Stimulated activated CD8-positive, alpha-beta memory T cell treated with anti-CD3 and anti-CD28 coated beads, Interleukin-7, amount 100 ng/mL, for 1 hour (primary cell): ENCODE measurements around the gene PARD3B.

Source experiments
- DNase-seq, 2 donors: peaks; one replicate each; pipeline ENCODE4 v3.0.0-alpha.2; 2020; ENCODE audit warnings: low read depth in 2 of 2

The PARD3B gene

GRCh38 chr2:204696124-204696523, 150.8 kb downstream of the PARD3B start:
- no peak for DNase-seq

GRCh38 chr2:204705243-204705932, 160.1 kb downstream of the PARD3B start:
- no peak for DNase-seq

GRCh38 chr2:204706939-204707338, 161.7 kb downstream of the PARD3B start:
- no peak for DNase-seq

- DNase-seq: no peak
These were observed 167.9 kb downstream of the PARD3B start for GRCh38 chr2:204713211-204713610.

- no peak for DNase-seq
These were observed 170.1 kb downstream of the PARD3B start for GRCh38 chr2:204715361-204715760.

- DNase-seq: no peak
These were observed 172.3 kb downstream of the PARD3B start for GRCh38 chr2:204717591-204717990.

GRCh38 chr2:204718607-204719006, 173.3 kb downstream of the PARD3B start:
- no peak for DNase-seq

GRCh38 chr2:204720874-204721273, 175.6 kb downstream of the PARD3B start:
- DNase-seq: no peak

GRCh38 chr2:204722207-204722606, 176.9 kb downstream of the PARD3B start:
- no peak for DNase-seq

- DNase-seq: no peak
These were observed 177.4 kb downstream of the PARD3B start for GRCh38 chr2:204722691-204723090.

- DNase-seq: no peak
These were observed 180.6 kb downstream of the PARD3B start for GRCh38 chr2:204725693-204726360.

- no peak for DNase-seq
These were observed 181.6 kb downstream of the PARD3B start for GRCh38 chr2:204726831-204727230.

- DNase-seq: no peak
These were observed 182.1 kb downstream of the PARD3B start for GRCh38 chr2:204727368-204727767.

GRCh38 chr2:204730603-204731002, 185.3 kb downstream of the PARD3B start:
- DNase-seq: no peak

GRCh38 chr2:204732019-204732418, 186.7 kb downstream of the PARD3B start:
- DNase-seq: no peak

GRCh38 chr2:204737296-204737695, 192.0 kb downstream of the PARD3B start:
- DNase-seq: no peak

GRCh38 chr2:204738721-204739120, 193.4 kb downstream of the PARD3B start:
- no peak for DNase-seq

- DNase-seq: no peak
These were observed 198.2 kb downstream of the PARD3B start for GRCh38 chr2:204743393-204743960.

GRCh38 chr2:204744506-204744905, 199.2 kb downstream of the PARD3B start:
- no peak for DNase-seq

GRCh38 chr2:204748286-204748685, 203.0 kb downstream of the PARD3B start:
- DNase-seq: no peak

- no peak for DNase-seq
These were observed 204.0 kb downstream of the PARD3B start for GRCh38 chr2:204749319-204749718.

- DNase-seq: no peak
These were observed 205.1 kb downstream of the PARD3B start for GRCh38 chr2:204750389-204750788.

- DNase-seq: no peak
These were observed 206.2 kb downstream of the PARD3B start for GRCh38 chr2:204751472-204751871.
